ENCODE results near the gene PDE6D.
A peak's percentile ranks its signal among the peaks of the same experiment; 100 is the strongest.

Gene PDE6D

GRCh38 chr2:231803501-231804138 lies 22.5 kb upstream of the PDE6D start:
- H3K4me1 ChIP-seq (ENCODE audit: insufficient read depth, low read length), result no peaks in the 10 kb centered on the region
- DNase-seq (no peak), ATAC-seq (ENCODE audit: insufficient read depth, low read depth) (no peak)
- peaks cover 82% of the 10 kb centered on the region for H3K36me3 ChIP-seq (ENCODE audit: insufficient read depth, low read length)
- no peak overlapping the region for H3K27ac ChIP-seq (ENCODE audit: low read length)
- no peaks in the 10 kb centered on the region for H3K9me3 ChIP-seq (ENCODE audit: insufficient read depth, low read length, severe bottlenecking)
- peaks cover 18% of the 10 kb centered on the region for H4K20me1 ChIP-seq (ENCODE audit: insufficient read depth, low read length)
- peaks cover 18% of the 10 kb centered on the region for H3K79me2 ChIP-seq (ENCODE audit: insufficient read depth, low read length)
- no peak overlapping the region for H3K4me2 ChIP-seq (ENCODE audit: insufficient read depth, low read length)
- H3K27me3 ChIP-seq (ENCODE audit: insufficient read depth, low read length, poor library complexity), result no peaks in the 10 kb centered on the region
- TF ChIP-seq EZH2 (IDR thresholded peaks at IDR 0.05; ENCODE audit: borderline replicate concordance, low read depth, low read length, severe bottlenecking) (no peak), CTCF (IDR thresholded peaks at IDR 0.05; ENCODE audit: borderline replicate concordance, extremely low read depth, low read length, poor library complexity, severe bottlenecking) (no peak)
- no peak overlapping the region for H3K4me3 ChIP-seq (ENCODE audit: low read depth in 1 of 2, low read length in 2 of 2)
- no peak overlapping the region for H2AFZ ChIP-seq (ENCODE audit: low read depth, low read length)
- H3K9ac ChIP-seq (ENCODE audit: low read depth, low read length), result no peak overlapping the region

- peaks cover 78% of the 10 kb centered on the region for H3K36me3 ChIP-seq (ENCODE audit: insufficient read depth, low read length)
- DNase-seq (peak; percentile 60), ATAC-seq (ENCODE audit: insufficient read depth, low read depth) (peak; percentile 75; the same call in 2 of the 3 replicates)
These were observed 19.5 kb upstream of the PDE6D start for GRCh38 chr2:231800493-231801091.

GRCh38 chr2:231795525-231796327 lies 14.6 kb upstream of the PDE6D start:
- no peaks in the 10 kb centered on the region for H3K27me3 ChIP-seq (ENCODE audit: insufficient read depth, low read length, poor library complexity)
- no peaks in the 10 kb centered on the region for H3K4me1 ChIP-seq (ENCODE audit: insufficient read depth, low read length)
- H3K36me3 ChIP-seq (ENCODE audit: insufficient read depth, low read length), result peaks cover 84% of the 10 kb centered on the region
- H2AFZ ChIP-seq (ENCODE audit: low read depth, low read length), result no peak overlapping the region
- H3K9ac ChIP-seq (ENCODE audit: low read depth, low read length), result no peak overlapping the region
- no peak for ATAC-seq (ENCODE audit: insufficient read depth, low read depth)
- H3K27ac ChIP-seq (ENCODE audit: low read length), result no peak overlapping the region
- H3K4me3 ChIP-seq (ENCODE audit: low read depth in 1 of 2, low read length in 2 of 2), result no peak overlapping the region
- DNase-seq, result no peak
- peaks cover 51% of the 10 kb centered on the region for H3K79me2 ChIP-seq (ENCODE audit: insufficient read depth, low read length)
- H3K4me2 ChIP-seq (ENCODE audit: insufficient read depth, low read length), result no peak overlapping the region
- TF ChIP-seq CTCF (IDR thresholded peaks at IDR 0.05; ENCODE audit: borderline replicate concordance, extremely low read depth, low read length, poor library complexity, severe bottlenecking) (peak; percentile 15), EZH2 (IDR thresholded peaks at IDR 0.05; ENCODE audit: borderline replicate concordance, low read depth, low read length, severe bottlenecking) (no peak)
- no peaks in the 10 kb centered on the region for H3K9me3 ChIP-seq (ENCODE audit: insufficient read depth, low read length, severe bottlenecking)
- peaks cover 28% of the 10 kb centered on the region for H4K20me1 ChIP-seq (ENCODE audit: insufficient read depth, low read length)

More at GRCh38 chr2:231800493-231801091, 19.5 kb upstream of the PDE6D start:
- Histone ChIP-seq H3K27me3 (ENCODE audit: insufficient read depth, low read length, poor library complexity) (no peaks in the 10 kb centered on the region), H3K9me3 (ENCODE audit: insufficient read depth, low read length, severe bottlenecking) (no peaks in the 10 kb centered on the region), H3K79me2 (ENCODE audit: insufficient read depth, low read length) (peaks cover 27% of the 10 kb centered on the region), H3K4me1 (ENCODE audit: insufficient read depth, low read length) (no peaks in the 10 kb centered on the region), H3K4me2 (ENCODE audit: insufficient read depth, low read length) (no peak overlapping the region), H3K9ac (ENCODE audit: low read depth, low read length) (no peak overlapping the region), H4K20me1 (ENCODE audit: insufficient read depth, low read length) (peaks cover 22% of the 10 kb centered on the region), H3K4me3 (ENCODE audit: low read depth in 1 of 2, low read length in 2 of 2) (no peak overlapping the region), H2AFZ (ENCODE audit: low read depth, low read length) (no peak overlapping the region), H3K27ac (ENCODE audit: low read length) (no peak overlapping the region)
- TF ChIP-seq CTCF (IDR thresholded peaks at IDR 0.05; ENCODE audit: borderline replicate concordance, extremely low read depth, low read length, poor library complexity, severe bottlenecking) (peak; percentile 86), EZH2 (IDR thresholded peaks at IDR 0.05; ENCODE audit: borderline replicate concordance, low read depth, low read length, severe bottlenecking) (no peak)
